Activated T-cell treated with anti-CD3 and anti-CD28 coated beads, Interleukin-2, amount 50 U/mL, for 48 hours (primary cell): ENCODE measurements around the gene ZBTB24.
A peak's percentile ranks its signal among the peaks of the same experiment; 100 is the strongest.
"Not testable (repeated sequence)": the region's sequence is repeated elsewhere in the genome, so short reads cannot be mapped to it uniquely, and the experiment has no call there.

Source experiments
- DNase-seq, 2 experiments: peaks; one replicate each; pipeline ENCODE4 v3.0.0-alpha.2; 2020

Gene ZBTB24

DNA sequence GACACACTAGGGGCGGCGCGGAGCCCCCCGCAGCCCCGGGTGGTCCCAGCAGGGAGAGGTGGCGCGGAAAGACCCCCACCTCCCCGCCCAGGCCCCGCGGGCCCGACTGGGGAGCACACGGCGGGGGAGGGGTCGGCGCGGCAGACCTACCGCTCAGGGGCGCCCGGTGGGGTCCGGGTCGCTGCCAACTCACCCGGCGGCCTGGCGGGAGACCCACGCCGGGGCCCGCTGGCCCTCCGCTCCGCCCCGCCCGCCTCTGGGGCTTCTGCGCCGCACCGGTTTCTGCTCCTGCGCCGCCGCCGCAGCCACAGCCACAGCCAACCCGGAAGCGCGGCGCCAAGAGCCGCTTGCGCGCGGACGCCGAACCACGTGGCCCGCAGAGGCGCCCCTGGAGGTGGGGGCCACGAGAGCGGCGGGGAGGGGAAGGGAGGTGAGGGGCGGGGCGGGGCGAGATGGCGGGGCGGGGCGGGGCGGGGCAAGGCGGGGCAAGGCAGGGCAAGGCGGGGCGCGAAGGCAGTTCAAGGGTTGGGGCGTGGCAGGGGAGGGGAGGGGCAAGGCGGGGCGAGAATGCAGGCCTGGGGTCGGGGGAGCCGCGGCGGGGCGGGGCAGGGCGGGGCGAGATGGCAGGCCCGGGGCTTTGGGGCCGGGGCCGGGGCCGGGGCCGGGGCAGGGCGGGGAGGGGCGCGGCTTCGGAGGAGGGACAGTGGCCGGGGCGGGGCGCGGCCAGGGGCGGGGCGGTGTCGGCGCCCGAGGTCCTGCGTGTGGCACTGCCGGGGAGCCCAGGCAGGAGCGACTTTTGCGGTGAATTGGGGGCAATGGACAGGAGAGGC lies at the start of gene ZBTB24:
ZBTB24 (minus strand) TSS at position 315 of the 830 bp plus-strand sequence. CDS start 1,193 bp downstream, outside the sequence.
- DNase-seq, result peak; percentile 90 to 91

DNA sequence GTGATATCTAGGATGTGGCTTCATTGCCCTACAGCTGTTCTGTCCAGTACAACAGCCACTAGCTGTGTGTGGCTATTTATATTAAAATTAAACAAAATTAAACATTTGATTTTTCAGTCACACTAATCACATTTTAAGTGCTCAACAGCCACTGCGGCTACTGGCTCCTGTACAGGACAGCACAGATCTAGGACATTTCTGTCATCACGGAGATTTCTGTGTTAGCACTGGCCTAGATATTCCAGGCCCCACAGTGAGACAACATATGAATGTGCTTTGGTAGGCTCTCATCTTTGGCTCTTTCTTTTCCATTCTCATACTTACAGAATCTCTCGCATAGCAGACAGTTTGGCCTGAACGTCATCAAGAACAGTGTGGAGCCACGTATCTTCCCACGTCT lies 48.4 kb upstream of the ZBTB24 start:
- no peak for DNase-seq

DNA sequence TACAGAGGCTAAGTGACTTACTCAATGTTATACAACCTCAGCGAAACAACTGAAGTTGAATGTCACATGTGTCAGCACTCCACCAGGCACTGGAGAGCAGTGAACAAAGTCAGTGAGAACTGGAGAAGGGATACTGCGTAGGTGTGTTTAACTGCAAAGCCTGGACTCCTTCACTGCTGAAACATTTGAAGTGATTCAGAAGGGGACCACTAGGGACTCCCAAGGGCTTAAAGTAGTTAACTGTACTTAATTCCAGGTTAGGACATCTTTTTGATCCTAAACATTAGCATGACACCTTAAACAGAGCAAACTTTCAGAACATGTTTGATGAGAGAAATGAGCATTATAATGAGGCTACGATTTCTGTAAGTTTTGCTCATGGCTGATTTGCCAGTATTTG lies 45.0 kb upstream of the ZBTB24 start:
- DNase-seq, result no peak

DNA sequence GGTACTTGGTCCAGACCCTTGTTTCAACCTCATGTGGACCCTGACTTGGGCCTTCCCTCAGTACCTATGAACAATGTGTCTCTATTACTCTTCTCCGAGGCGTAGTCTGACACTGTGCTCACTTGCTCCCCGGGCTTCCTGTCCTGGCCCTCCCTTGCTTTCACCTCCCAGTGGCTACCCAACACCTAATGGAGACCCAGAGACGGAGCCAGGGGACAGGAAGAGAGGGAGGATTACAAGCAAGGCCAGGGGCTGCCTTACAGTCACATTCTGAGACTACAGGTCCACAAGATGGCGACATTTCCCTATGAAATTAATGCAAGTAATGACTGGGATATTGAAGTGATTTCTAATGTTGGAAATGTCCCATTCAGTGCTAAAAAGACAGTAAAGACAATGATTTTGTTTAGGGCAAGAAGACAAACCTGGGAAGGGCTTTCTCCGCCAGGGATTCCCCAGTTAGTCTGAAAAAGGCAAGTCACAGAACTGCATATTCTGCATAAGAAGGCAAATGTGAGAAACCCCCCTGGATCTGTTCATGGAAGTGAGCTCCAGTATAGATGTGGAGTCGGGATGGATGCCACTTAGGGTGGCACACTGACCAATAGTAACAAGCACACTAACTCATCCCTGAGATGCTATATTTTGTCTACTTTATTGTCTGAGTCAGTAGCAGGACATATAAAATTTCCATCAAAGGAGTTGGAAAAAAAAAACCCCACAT lies 44.0 kb upstream of the ZBTB24 start:
- DNase-seq, result peak; percentile 55 to 56

DNA sequence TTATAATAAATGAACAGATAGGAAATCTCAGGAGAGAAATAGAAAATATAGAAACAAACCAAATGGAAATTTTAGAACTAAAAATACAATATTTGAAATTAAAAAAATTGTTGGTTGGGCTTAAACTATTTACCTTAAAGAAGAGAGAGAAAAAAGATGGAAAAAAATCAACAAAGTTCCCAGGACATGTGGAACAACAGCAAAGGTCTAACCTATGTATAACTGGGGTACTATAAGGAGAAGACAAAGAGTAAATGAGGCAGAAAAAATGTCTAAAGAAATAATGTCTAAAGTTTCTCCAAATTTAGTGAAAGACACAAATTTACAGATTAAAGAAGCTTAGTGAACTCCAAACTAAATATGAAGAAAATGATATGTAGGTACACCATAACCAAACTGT lies 41.1 kb upstream of the ZBTB24 start:
- DNase-seq, result no peak

DNA sequence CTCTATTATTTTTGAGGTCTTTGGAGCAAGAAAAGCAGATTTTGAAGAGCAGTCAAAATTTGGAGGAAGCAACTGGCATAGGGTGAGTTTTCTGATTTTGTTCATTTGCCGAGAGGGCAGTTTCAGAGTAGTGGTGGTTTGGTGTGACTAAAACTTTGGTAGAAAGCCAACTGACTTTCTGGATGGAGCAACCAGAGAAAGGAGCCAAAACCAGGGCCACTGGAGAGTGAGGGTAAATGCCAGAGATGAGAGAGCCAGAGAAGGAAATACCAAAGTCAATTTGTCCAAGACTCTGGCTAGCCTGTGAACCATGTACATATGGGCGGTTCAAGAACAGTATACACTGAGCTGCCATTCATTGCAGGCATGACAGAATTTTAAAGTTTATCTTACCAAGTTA lies 40.5 kb upstream of the ZBTB24 start:
- DNase-seq, result no peak

DNA sequence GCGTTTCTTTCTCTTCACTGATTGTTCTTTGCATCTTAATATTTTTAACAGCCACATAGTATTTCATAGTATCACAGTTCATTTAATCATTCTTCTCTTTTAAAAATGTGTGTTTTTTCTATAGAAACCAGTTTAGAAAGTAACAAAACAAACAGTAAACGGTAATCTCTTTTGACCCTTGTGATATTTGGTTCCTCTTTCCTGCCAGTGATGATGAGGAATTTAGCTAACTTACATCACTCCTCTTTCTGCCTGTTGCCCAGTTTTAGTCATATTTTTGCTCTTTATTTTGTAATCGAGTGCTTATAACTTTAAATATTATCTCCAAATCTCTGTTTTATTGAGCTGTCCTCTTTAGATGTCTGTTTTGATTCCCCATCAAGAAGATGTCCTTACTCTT lies 38.1 kb upstream of the ZBTB24 start:
- no peak for DNase-seq

DNA sequence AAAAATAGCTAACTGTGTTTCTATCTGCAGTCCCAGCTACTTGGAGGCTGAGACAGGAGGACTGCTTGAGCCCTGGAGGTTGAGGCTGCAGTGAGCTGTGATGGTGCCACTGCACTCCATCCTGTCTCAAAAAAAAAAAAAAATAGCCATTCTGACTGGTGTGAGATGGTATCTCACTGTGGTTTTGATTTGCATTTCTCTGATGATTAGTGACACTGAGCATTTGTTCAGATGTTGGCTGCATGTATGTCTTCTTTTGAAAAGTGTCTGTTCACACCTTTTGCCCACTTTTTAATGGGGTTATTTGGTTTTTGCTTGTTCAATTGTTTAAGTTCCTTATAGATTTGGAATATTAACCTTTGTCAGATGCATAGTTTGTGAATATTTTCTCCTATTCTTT lies 36.6 kb upstream of the ZBTB24 start:
- not testable (repeated sequence) for DNase-seq

DNA sequence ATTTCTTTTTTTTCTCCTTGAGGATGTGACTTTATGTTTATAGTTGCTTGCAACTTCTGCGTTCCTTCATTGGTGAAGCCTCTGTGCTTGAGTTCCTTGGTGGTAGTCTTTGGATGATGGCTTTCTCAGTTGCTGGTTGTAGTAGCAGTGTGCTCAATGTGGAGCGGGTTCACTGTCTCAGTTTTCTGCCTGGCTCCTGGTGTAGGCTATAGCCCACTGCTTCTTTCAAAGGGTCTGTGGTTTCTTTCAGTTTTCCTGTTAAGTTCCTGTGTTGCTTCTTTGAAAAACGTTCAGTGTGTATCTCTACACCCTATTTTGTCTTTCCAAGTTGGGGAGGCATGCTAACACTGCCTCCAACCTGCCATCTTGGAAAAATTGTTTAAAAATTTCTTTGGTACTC lies 33.9 kb upstream of the ZBTB24 start:
- DNase-seq, result no peak

DNA sequence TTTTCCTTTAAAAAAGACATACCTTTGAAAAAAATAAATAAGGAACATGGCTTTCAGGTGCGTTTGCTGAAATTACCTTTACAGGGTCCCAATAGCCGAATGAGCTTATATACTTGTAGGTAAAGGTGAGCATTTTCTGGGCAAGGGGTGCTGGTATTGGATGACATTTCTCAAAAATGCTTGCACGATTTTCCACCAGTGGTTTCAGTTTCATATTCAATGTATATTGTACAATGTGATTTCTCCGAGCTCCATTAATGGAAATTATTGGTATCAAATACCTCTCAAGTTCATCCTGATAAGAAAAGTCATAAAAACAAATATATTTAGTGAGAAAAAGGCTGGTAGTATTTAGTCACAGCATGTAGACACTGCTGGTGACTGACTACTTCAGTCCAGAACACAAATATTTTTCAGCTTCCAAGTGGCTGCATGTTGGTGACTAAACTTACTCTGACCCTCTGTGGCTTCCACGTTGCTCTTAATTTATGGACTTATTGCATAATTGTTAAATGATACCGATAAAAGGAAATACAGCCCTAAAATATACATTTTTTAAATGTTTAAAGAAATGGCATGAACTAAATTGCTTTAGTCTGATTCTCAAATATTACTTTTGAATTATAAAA lies 32.9 kb upstream of the ZBTB24 start:
- DNase-seq, result no peak

DNA sequence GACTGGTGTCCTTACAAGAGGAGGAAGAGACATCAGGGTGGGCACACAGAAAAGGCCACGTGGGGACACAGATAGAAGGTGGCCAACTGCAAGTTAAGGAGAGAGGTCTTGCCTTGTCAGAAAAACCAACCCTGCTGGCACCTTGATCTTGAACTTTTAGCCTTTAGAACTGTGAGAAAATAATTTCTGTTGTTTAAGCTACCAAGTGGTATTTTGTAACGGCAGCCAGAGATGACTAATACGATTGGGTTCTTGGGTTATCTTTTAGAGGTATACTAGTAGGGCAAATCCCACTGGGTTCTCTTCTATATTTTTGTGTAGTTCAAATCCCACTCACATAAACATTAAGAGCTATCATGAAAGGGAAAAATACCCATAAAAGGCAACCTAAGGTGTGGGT lies 31.9 kb upstream of the ZBTB24 start:
- no peak for DNase-seq

DNA sequence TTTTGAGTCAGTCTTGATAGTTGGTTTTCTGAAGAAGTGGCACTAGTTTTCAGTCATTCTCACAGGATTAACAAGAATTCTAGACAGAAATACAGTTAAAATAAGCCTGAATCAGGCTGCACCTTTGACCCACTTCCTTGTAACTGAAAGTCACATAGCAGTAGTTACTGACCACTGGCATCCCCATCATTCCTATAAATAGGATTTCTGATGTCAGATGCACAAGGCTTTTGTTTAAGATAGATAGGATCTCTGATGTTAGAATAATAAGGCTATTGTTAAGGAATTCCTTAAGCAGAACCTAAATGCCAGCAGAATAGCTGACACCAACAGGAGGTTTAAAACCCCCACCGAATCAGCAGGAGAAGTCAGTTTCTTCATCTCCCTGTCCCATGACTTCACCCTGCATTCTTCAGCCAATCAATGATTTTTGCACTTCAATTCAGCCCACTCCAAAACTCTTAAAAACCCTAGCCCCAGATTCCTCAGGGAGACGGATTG lies 30.6 kb upstream of the ZBTB24 start:
- no peak for DNase-seq

DNA sequence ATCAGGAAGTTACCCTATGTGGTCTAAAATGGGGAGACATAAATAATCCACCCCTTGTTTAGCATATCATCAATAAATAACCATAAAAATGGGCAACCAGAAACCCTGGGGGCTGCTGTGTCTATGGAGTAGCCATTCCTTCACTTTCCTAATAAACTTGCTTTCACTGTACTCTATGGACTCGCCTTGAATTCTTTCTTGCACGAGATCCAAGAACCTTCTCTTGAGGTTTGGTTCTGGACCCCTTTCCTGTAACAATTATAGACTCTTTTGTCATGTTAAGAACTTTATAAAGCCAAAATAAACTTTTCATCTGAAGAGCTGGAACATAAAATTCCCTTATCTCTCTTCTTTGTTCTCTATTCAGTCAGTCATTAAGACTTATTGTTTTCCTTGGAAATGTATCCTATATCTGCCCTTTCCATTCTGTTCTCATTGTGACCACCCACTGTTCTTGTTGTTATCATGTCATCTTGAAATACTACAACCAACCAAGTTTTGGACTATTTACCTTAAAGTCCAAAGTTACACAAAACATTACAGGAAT lies 29.3 kb upstream of the ZBTB24 start:
- no peak for DNase-seq

DNA sequence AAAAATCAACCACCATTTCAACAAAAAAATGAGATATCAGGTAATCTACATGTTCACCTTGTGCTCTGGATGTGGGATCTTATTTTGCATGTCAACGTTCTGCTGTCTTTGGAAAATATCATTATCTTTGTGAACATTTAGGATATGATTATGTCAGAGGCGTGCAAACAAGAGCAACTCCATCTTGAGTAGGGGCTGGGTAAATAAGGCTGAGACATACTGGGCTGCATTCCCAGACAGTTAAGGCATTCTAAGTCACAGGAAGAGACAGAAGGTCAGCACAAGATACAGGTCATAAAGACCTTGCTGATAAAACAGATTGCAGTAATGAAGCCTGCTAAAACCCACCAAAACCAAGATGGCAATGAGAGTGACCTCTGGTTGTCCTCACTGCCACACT lies 28.8 kb upstream of the ZBTB24 start:
- DNase-seq, result no peak

DNA sequence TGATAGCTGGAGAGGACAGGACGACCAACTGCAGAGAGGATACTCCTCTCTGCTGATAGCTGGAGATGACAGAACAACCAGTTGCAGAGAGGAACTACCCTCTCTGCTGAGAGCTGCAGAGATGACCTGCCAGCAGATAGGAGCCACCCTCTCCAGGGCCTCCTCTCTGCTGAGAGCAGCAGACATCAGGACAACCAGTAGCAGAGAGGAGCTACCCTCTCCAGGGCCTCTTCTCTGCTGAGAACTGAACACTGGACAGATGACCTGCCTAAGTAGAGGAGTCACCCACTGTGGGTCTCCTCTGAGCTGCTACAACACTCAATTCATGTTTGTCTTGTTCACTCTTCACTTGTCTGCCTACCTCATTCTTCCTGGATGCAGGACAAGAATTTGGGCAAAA lies 27.3 kb upstream of the ZBTB24 start:
- DNase-seq, result no peak

DNA sequence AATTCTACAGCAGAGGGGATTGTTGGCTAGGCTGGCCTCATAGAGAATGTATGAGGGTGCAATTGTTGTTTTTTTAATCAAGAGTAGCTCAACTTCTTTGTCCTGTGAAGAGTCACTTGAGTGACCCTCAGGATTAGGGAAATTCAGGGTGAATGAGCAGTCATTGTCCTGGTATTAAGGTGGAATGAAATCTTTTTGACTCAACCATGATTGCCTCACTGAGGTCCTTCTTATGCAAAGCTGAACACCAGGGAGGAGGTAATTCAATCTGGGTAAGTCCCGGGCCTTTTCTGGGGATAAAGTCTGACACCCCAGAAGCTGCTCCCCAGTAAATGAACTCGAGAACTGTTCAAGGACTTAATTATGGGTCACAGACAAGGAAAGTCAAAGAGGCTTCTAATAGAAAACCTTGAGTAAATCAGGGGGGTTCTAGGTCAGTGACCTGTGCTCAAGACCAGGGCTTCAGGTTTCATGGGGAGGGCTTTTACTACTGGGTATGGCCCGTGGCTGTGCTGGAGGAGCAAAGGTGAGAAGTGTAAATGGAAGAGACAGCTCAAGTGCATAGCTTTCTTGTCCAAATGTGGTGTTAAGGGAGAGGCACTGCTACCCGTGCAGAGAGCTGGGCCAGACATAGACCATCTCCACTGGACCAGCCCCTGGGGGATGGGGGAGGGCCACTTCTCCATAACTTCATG lies 25.3 kb upstream of the ZBTB24 start:
- no peak for DNase-seq

DNA sequence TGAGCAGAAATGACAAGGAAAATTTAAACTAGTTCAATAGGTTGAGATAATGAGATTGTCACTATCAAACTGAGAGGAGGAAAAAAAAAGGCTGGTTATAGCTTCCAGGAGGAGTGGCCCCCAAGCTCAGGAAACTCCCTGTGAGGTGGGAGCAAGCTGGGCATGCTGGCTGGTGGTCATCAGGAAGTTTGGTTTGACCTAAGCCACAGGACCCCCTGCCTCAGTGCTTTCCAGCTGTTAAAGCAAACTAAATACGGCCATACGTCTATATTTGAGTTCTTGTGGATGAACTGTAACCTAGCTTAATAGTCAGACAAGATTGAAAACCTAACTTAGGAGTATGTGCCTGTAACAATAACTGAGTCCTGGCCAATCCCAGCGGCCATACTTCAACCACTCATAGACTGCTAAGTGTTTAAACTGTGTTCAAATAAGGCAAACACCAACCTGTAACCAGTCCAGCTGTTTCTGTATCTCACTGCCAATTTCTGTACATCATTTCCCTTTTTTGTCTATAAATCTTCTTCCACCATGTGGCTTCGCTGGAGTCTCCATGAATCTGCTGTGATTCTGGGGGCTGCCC lies 24.6 kb upstream of the ZBTB24 start:
- DNase-seq, result no peak

DNA sequence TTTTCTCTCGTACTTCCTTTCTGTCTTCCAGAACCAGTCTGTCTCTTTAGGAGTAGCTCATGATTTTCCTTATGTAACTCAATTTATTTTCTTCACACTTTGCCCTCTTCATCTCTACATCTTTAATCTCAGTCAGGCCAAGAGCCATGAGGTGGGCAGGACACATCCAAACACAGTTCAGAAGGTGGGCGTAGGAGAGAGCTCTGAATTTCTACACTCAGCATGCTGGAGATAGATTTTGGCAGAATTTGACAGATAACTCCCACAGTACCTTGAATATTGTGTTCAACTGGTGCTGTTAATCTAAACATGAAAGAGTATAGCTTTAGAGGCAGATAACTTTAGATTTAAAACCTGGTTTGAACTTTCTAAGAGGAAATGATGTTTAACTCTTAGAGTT lies 23.8 kb upstream of the ZBTB24 start:
- DNase-seq, result no peak

DNA sequence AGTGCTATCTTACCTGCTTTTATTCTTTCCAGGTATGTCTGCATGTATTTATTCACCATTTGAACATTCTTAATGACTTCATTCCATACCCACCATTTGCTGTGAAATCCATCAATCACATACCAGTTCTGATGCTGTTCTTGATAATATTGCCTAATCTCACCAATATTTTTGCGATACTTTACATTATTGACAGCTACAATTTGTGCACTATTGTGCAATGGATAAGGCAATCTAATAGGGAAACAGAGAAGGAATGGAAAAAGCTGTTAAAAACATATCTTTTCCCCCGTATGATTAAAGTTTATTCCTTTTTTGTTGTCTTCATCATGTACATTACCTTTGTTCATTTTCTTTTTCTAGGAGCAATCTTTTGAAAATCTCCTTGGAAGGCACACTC lies 23.3 kb upstream of the ZBTB24 start:
- DNase-seq, result no peak

DNA sequence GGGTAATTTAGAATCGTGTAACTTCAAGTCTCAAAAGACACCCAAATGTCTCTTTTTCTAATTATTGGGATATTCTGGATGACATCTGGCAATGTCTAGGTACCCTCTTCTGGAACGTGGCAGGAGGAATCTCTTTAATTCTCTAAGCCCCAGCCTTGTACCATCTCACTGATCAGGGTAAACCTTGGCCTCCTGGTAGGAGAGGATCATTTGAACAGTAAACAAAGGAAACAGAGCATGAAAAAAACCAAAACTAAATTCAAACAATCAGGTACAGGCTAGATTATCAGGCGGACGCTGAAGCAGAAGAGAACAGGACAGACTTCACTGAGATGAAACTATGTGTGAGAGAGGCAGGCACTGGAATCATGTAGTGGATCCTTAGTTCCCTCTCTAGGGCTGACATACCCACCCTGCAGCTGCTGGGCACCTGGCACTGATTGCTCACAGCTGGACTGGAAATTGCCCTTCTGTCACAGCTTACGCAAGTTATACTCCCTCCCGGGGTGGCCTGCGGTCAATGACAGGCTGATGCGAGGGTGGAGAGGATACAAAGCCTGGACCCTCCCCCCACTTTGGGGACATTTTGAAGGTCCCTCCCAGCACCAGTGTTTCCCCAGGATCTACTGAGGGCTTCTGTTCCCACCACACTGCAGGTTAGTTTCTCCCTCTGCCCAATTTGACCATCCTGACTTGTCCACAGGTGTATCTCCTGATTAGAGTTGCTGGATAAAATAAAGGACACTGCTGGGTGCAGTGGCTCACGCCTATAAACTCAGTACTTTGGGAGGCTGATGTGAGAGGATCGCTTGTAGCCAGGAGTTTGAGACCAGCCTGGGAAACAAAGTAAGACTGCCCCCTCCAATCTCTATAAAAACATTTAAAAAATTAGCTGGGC lies 20.6 kb upstream of the ZBTB24 start:
- no peak for DNase-seq

DNA sequence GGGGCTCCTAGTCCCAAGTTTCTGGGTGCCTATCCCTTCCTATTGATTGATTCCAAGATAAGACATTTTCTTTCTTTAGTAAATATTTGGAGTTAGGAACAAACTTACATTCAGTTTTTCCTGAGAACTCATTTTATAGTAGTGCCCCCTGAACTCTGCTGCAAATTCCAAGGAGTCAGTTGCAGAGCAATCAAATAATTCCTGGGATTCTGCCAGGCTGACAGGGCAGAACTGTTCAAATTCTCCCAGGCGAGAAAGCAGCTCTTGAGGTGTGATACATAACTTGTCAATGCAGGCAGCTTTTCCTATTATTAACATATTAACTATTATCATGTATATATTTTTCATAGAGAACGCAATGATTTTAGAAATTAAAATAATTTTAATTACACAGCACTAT lies 15.9 kb upstream of the ZBTB24 start:
- no peak for DNase-seq
